Measurements from ENCODE around the gene LRCOL1. TPM values are rescaled to one million over a fixed set of nuclear protein-coding genes. Genes with fewer than 3 reads are reported as not detected.
A peak's percentile ranks its signal among the peaks of the same experiment; 100 is the strongest.

LRCOL1 gene
- total and polyA plus RNA-seq, 2 of the 13 experiments (the other 11 are each of a cell fraction or from before 2014, with no cell fraction given), result not detected

- H3K9me3 ChIP-seq (ENCODE audit: low read length), result peaks cover 23% of the 10 kb centered on the region
- WGBS (ENCODE audit: low lambda C conversion rate), result 69% methylated on average over 12 of the region's 29 CpGs
- H4K20me1 ChIP-seq (ENCODE audit: insufficient read depth, low read length), result no peaks in the 10 kb centered on the region; the same call in 1 of the 2 replicates
- H3K4me3 ChIP-seq (replicated peaks in 1 of 3; ENCODE audit: insufficient read depth in 1 of 3, low read depth in 2 of 3, low read length in 3 of 3), result no peak overlapping the region
- no peak for TF ChIP-seq SP4 (CRISPR knock-in tag; IDR thresholded peaks at IDR 0.05)
- TF ChIP-seq AKAP8 (CRISPR knock-in tag; IDR thresholded peaks at IDR 0.05), result peak; percentile 78; the same call in 1 of the 2 replicates
- TF ChIP-seq AGO2 (optimal IDR thresholded peaks at IDR 0.05; ENCODE audit: low read depth, low read length), result peak; percentile 7
- no peak overlapping the region for H2AFZ ChIP-seq (ENCODE audit: low read length)
- intact Hi-C loops (cut with micrococcal nuclease; ENCODE audit: unreplicated experiment), result no loop called here
- ChIA-PET POLR2A (no interaction called here), CTCF (ENCODE audit: low intra/inter-chr PET ratio, low total read pairs) (no interaction called here)
- H3K27me3 ChIP-seq (ENCODE audit: control insufficient read depth in 1 of 2, insufficient read depth in 2 of 2, low read length in 2 of 2), result peaks cover 0 to 8% of the 10 kb centered on the region in 2 experiments; a peak in 3 of 5 replicates
- FAIRE-seq (no peak), ATAC-seq (no peak; the same call in 1 of the 3 replicates), DNase-seq (ENCODE audit: low spot score) (no peak)
- in situ Hi-C loops (cut with HindIII; ENCODE audit: extremely low pct_ligation_motif_present, low pct_unique_long_range_greater_than_20kb), result no loop called here
- no TSS peak for BruUV-seq (replicated peaks)
- H3K79me2 ChIP-seq (ENCODE audit: insufficient read depth, low read length), result no peaks in the 10 kb centered on the region
- H3K36me3 ChIP-seq (replicated peaks in 1 of 2; ENCODE audit: control insufficient read depth in 1 of 2, insufficient read depth in 2 of 2, low read length in 2 of 2), result peaks cover 6 to 10% of the 10 kb centered on the region in 2 experiments; a peak in 3 of 5 replicates
- H3K4me2 ChIP-seq (ENCODE audit: low read depth, low read length), result no peak overlapping the region
- peaks cover 10% of the 10 kb centered on the region for H3K4me1 ChIP-seq (ENCODE audit: insufficient read depth, low read length)
- H3K9ac ChIP-seq (ENCODE audit: insufficient read depth, low read depth, low read length), result no peak overlapping the region
- H3K27ac ChIP-seq (ENCODE audit: extremely low read length, insufficient read depth, low read length), result no peak overlapping the region
These were observed 9.9 kb upstream of the LRCOL1 start for GRCh38 chr12:132620113-132620898.

- no TSS peak for BruUV-seq (replicated peaks)
- H2AFZ ChIP-seq (ENCODE audit: low read length), result no peak overlapping the region
- H3K27me3 ChIP-seq (ENCODE audit: control insufficient read depth in 1 of 2, insufficient read depth in 2 of 2, low read length in 2 of 2), result peaks cover 0 to 9% of the 10 kb centered on the region in 2 experiments; a peak in 3 of 5 replicates
- 59% methylated on average over 20 of the region's 53 CpGs for WGBS (ENCODE audit: low lambda C conversion rate)
- CTCF ChIA-PET (ENCODE audit: low intra/inter-chr PET ratio, low total read pairs), result no interaction called here
- ATAC-seq (no peak; the same call in 2 of the 3 replicates), DNase-seq (ENCODE audit: low spot score) (no peak), FAIRE-seq (no peak)
- H3K4me2 ChIP-seq (ENCODE audit: low read depth, low read length), result no peak overlapping the region
- no peak overlapping the region for H3K27ac ChIP-seq (ENCODE audit: extremely low read length, insufficient read depth, low read length)
- POLR2A ChIA-PET, result no interaction called here
- peaks cover 23% of the 10 kb centered on the region for H3K9me3 ChIP-seq (ENCODE audit: low read length)
- no peaks in the 10 kb centered on the region; the same call in 1 of the 2 replicates for H4K20me1 ChIP-seq (ENCODE audit: insufficient read depth, low read length)
- in situ Hi-C loops (cut with HindIII; ENCODE audit: extremely low pct_ligation_motif_present, low pct_unique_long_range_greater_than_20kb) (no loop called here), intact Hi-C loops (cut with micrococcal nuclease; ENCODE audit: unreplicated experiment) (no loop called here)
- H3K4me3 ChIP-seq (replicated peaks in 1 of 3; ENCODE audit: insufficient read depth in 1 of 3, low read depth in 2 of 3, low read length in 3 of 3), result no peak overlapping the region
- peaks cover 10% of the 10 kb centered on the region for H3K4me1 ChIP-seq (ENCODE audit: insufficient read depth, low read length)
- peaks cover 3 to 4% of the 10 kb centered on the region in 2 experiments; a peak in 3 of 5 replicates for H3K36me3 ChIP-seq (replicated peaks in 1 of 2; ENCODE audit: control insufficient read depth in 1 of 2, insufficient read depth in 2 of 2, low read length in 2 of 2)
- H3K79me2 ChIP-seq (ENCODE audit: insufficient read depth, low read length), result no peaks in the 10 kb centered on the region
- H3K9ac ChIP-seq (ENCODE audit: insufficient read depth, low read depth, low read length), result no peak overlapping the region
- TF ChIP-seq, protein P1, sequence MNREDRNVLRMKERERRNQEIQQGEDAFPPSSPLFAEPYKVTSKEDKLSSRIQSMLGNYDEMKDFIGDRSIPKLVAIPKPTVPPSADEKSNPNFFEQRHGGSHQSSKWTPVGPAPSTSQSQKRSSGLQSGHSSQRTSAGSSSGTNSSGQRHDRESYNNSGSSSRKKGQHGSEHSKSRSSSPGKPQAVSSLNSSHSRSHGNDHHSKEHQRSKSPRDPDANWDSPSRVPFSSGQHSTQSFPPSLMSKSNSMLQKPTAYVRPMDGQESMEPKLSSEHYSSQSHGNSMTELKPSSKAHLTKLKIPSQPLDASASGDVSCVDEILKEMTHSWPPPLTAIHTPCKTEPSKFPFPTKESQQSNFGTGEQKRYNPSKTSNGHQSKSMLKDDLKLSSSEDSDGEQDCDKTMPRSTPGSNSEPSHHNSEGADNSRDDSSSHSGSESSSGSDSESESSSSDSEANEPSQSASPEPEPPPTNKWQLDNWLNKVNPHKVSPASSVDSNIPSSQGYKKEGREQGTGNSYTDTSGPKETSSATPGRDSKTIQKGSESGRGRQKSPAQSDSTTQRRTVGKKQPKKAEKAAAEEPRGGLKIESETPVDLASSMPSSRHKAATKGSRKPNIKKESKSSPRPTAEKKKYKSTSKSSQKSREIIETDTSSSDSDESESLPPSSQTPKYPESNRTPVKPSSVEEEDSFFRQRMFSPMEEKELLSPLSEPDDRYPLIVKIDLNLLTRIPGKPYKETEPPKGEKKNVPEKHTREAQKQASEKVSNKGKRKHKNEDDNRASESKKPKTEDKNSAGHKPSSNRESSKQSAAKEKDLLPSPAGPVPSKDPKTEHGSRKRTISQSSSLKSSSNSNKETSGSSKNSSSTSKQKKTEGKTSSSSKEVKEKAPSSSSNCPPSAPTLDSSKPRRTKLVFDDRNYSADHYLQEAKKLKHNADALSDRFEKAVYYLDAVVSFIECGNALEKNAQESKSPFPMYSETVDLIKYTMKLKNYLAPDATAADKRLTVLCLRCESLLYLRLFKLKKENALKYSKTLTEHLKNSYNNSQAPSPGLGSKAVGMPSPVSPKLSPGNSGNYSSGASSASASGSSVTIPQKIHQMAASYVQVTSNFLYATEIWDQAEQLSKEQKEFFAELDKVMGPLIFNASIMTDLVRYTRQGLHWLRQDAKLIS (CRISPR knock-in tag; IDR thresholded peaks at IDR 0.05), result no peak
- no peak for TF ChIP-seq ATF6 (CRISPR knock-in tag; conservative IDR thresholded peaks at IDR 0.05)
- no peak for TF ChIP-seq STAG1 (CRISPR knock-in tag; IDR thresholded peaks at IDR 0.05)
- no peak for TF ChIP-seq NR2F1 (CRISPR knock-in tag; IDR thresholded peaks at IDR 0.05)
- no peak for TF ChIP-seq TCF7 (IDR thresholded peaks at IDR 0.05; ENCODE audit: low read depth)
These were observed 9.2 kb upstream of the LRCOL1 start for GRCh38 chr12:132619386-132620112.

Data from HepG2 (cell line).